Measurements from ENCODE around the gene SPTLC2. TPM values are rescaled to one million over a fixed set of nuclear protein-coding genes. Genes with fewer than 3 reads are reported as not detected.

Gene SPTLC2
- total and polyA plus RNA-seq, 2 of the 8 experiments (the other 6 are each of a cell fraction or from before 2014, with no cell fraction given): 8.9 to 35.1 TPM

GRCh38 chr14:77531071-77531470, 85.4 kb downstream of the SPTLC2 start:
- no peak for FAIRE-seq
- no peak for TF ChIP-seq SP2 (IDR thresholded peaks at IDR 0.05; ENCODE audit: low read length)
- TF ChIP-seq SP4 (IDR thresholded peaks at IDR 0.05; ENCODE audit: low read length): no peak
- TF ChIP-seq, protein P1, sequence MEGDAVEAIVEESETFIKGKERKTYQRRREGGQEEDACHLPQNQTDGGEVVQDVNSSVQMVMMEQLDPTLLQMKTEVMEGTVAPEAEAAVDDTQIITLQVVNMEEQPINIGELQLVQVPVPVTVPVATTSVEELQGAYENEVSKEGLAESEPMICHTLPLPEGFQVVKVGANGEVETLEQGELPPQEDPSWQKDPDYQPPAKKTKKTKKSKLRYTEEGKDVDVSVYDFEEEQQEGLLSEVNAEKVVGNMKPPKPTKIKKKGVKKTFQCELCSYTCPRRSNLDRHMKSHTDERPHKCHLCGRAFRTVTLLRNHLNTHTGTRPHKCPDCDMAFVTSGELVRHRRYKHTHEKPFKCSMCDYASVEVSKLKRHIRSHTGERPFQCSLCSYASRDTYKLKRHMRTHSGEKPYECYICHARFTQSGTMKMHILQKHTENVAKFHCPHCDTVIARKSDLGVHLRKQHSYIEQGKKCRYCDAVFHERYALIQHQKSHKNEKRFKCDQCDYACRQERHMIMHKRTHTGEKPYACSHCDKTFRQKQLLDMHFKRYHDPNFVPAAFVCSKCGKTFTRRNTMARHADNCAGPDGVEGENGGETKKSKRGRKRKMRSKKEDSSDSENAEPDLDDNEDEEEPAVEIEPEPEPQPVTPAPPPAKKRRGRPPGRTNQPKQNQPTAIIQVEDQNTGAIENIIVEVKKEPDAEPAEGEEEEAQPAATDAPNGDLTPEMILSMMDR (IDR thresholded peaks at IDR 0.05; ENCODE audit: control extremely low read depth in 1 of 3, insufficient read depth in 1 of 3, low read depth in 1 of 3, low read length in 3 of 3): no peak
- no peak for TF ChIP-seq HDAC6 (IDR thresholded peaks at IDR 0.05; ENCODE audit: low read depth, low read length)
- no peak for TF ChIP-seq ATF3 (IDR thresholded peaks at IDR 0.05; ENCODE audit: insufficient read depth, low read depth, low read length)
- no peak for TF ChIP-seq CEBPB (IDR thresholded peaks at IDR 0.05; ENCODE audit: low read depth, low read length)
- no peak for TF ChIP-seq SRF (IDR thresholded peaks at IDR 0.05; ENCODE audit: low read depth, low read length)
- TF ChIP-seq GTF2F1 (IDR thresholded peaks at IDR 0.05; ENCODE audit: borderline replicate concordance, low read depth, low read length): no peak
- TF ChIP-seq GABPA (IDR thresholded peaks at IDR 0.05; ENCODE audit: borderline replicate concordance, insufficient read depth, low read length): no peak
- no peak for TF ChIP-seq SUZ12 (IDR thresholded peaks at IDR 0.05; ENCODE audit: low read length)
- no peak for TF ChIP-seq TBP (IDR thresholded peaks at IDR 0.05; ENCODE audit: low read depth, low read length)
- TF ChIP-seq RNF2 (IDR thresholded peaks at IDR 0.05; ENCODE audit: borderline replicate concordance, low read depth, low read length, missing control alignments, poor library complexity, severe bottlenecking): no peak
- TF ChIP-seq TAF7 (optimal IDR thresholded peaks at IDR 0.05; ENCODE audit: borderline replicate concordance, low read depth, low read length): no peak

More at GRCh38 chr14:77531071-77531470, 85.4 kb downstream of the SPTLC2 start:
- Histone ChIP-seq H2BK5ac (ENCODE audit: low read depth, low read length) (no peak overlapping the region), H3K79me1 (ENCODE audit: low read depth, low read length) (no peaks in the 10 kb centered on the region), H4K5ac (ENCODE audit: insufficient read length, low read depth, low read length) (no peak overlapping the region), H2BK15ac (ENCODE audit: low read length) (no peak overlapping the region), H2BK20ac (ENCODE audit: low read length) (no peak overlapping the region), H3K9ac (replicated peaks in 1 of 4; ENCODE audit: extremely low read depth in 1 of 4, low read depth in 3 of 4, low read length in 3 of 4) (no peak overlapping the region), H3K4me3 (ENCODE audit: extremely low read depth in 1 of 4, insufficient read depth in 2 of 4, low read depth in 3 of 4, low read length in 4 of 4) (no peak overlapping the region), H4K8ac (ENCODE audit: extremely low read depth, insufficient read depth, low read length) (no peak overlapping the region), H2AFZ (ENCODE audit: low read length) (no peak overlapping the region), H3K79me2 (ENCODE audit: control insufficient read depth in 1 of 2, insufficient read depth in 2 of 2, low read length in 2 of 2) (no peaks in the 10 kb centered on the region), H3K36me3 (ENCODE audit: control insufficient read depth in 2 of 4, insufficient read depth in 4 of 4, low read length in 3 of 4) (no peaks in the 10 kb centered on the region; a peak in 1 of 8 replicates), H3K4ac (replicated peaks; ENCODE audit: insufficient read length, low read depth, low read length) (no peak overlapping the region), H4K91ac (replicated peaks; ENCODE audit: insufficient read length, low read length) (no peak overlapping the region), H3K27me3 (replicated peaks in 1 of 4; ENCODE audit: control insufficient read depth in 3 of 4, extremely low read depth in 1 of 4, insufficient read depth in 3 of 4, low read length in 3 of 4) (no peaks in the 10 kb centered on the region), H3K14ac (ENCODE audit: insufficient read length) (no peak overlapping the region), H3K23ac (ENCODE audit: insufficient read length) (no peak overlapping the region), H3K4me1 (replicated peaks in 1 of 4; ENCODE audit: control insufficient read depth in 3 of 4, insufficient read depth in 4 of 4, low read length in 3 of 4) (no peaks in the 10 kb centered on the region), H3K18ac (ENCODE audit: extremely low read depth, low read length) (no peak overlapping the region), H2BK120ac (replicated peaks; ENCODE audit: low read depth, low read length) (no peak overlapping the region), H3K27ac (ENCODE audit: low read depth, low read length) (no peak overlapping the region), H4K20me1 (replicated peaks in 1 of 2; ENCODE audit: control insufficient read depth in 1 of 2, insufficient read depth in 2 of 2, low read length in 2 of 2) (no peaks in the 10 kb centered on the region), H3K4me2 (ENCODE audit: insufficient read depth in 1 of 2, low read depth in 2 of 2, low read length in 2 of 2) (no peak overlapping the region), H3K56ac (replicated peaks; ENCODE audit: insufficient read length, low read depth, low read length) (no peak overlapping the region), H2AK5ac (ENCODE audit: low read depth, low read length) (no peak overlapping the region), H2BK12ac (ENCODE audit: low read depth, low read length) (no peak overlapping the region), H3K9me3 (ENCODE audit: insufficient read depth in 2 of 2, low read depth in 1 of 2, low read length in 1 of 2) (no peaks in the 10 kb centered on the region), H3K23me2 (ENCODE audit: low read depth, low read length) (no peaks in the 10 kb centered on the region)
- DNase-seq (ENCODE audit: low read depth in 1 of 2, low spot score in 2 of 2): no peak
- ChIA-PET CTCF (ENCODE audit: partially characterized antibody) (no interaction called here), POLR2A (ENCODE audit: partially characterized antibody) (no interaction called here)
